GM12891 (cell line): Measurements from ENCODE around the gene PIAS4.

Experiments
- DNase-seq: peaks from one replicate; pipeline ENCODE4 v3.0.0; 2011; ENCODE audit warnings: low spot score; ENCODE audit not compliant: insufficient read length
- FAIRE-seq: peaks from 2 replicates; lab custom pipeline; 2011; peaks lifted over from hg19 to GRCh38; lab: Jason Lieb, UNC
- PAX5 ChIP-seq: IDR thresholded peaks from 2 replicates; pipeline ENCODE4 v1.6.1; 2011; ENCODE audit warnings: low read length, moderate library complexity, mild to moderate bottlenecking; ENCODE audit not compliant: insufficient read depth, severe bottlenecking
- POLR2A ChIP-seq: IDR thresholded peaks from 2 replicates; pipeline ENCODE4 v1.6.1; 2011; ENCODE audit warnings: low read depth, low read length, control low read depth
- POLR2AphosphoS5 ChIP-seq: IDR thresholded peaks from 2 replicates; pipeline ENCODE4 v1.6.1; 2011; ENCODE audit warnings: low read depth, low read length, control low read depth
- POU2F2 ChIP-seq: IDR thresholded peaks from 2 replicates; pipeline ENCODE4 v1.6.1; 2011; ENCODE audit warnings: low read depth, mild to moderate bottlenecking, control low read depth, low read length, moderate library complexity
- SPI1 ChIP-seq: IDR thresholded peaks from 2 replicates; pipeline ENCODE4 v1.6.1; 2011; ENCODE audit warnings: low read depth, low read length, control low read depth
- TAF1 ChIP-seq: IDR thresholded peaks from 2 replicates; pipeline ENCODE4 v1.6.1; 2011; ENCODE audit warnings: low read depth, low read length, control low read depth

PIAS4 gene

GRCh38 chr19:4028334-4029246, 21.1 kb downstream of the PIAS4 start:
- FAIRE-seq: no peak
- TF ChIP-seq TAF1 (no peak), POLR2AphosphoS5 (no peak), POU2F2 (no peak), PAX5 (no peak), SPI1 (no peak), POLR2A (no peak)
- DNase-seq: no peak

- TF ChIP-seq PAX5 (no peak), TAF1 (no peak), POLR2AphosphoS5 (no peak), SPI1 (no peak), POLR2A (no peak), POU2F2 (no peak)
- FAIRE-seq: no peak
- no peak for DNase-seq
Observed at GRCh38 chr19:4029247-4029614, 21.7 kb downstream of the PIAS4 start.

- no peak for DNase-seq
- TF ChIP-seq POLR2A (no peak), POLR2AphosphoS5 (no peak), PAX5 (no peak), POU2F2 (no peak), TAF1 (no peak), SPI1 (no peak)
- no peak for FAIRE-seq
Observed at GRCh38 chr19:4030552-4030951, 23.0 kb downstream of the PIAS4 start.

- FAIRE-seq (no peak), DNase-seq (no peak)
- TF ChIP-seq POU2F2 (no peak), SPI1 (no peak), POLR2AphosphoS5 (no peak), PAX5 (no peak), TAF1 (no peak), POLR2A (no peak)
Observed at GRCh38 chr19:4030981-4031380, 23.4 kb downstream of the PIAS4 start.

GRCh38 chr19:4031420-4031819, 23.9 kb downstream of the PIAS4 start:
- DNase-seq (no peak), FAIRE-seq (no peak)
- no peak for TF ChIP-seq POLR2A
- TF ChIP-seq PAX5: no peak
- no peak for TF ChIP-seq SPI1
- no peak for TF ChIP-seq TAF1

GRCh38 chr19:4032436-4032835, 24.9 kb downstream of the PIAS4 start:
- TF ChIP-seq POLR2A (no peak), POU2F2 (no peak), TAF1 (no peak), POLR2AphosphoS5 (no peak), PAX5 (no peak), SPI1 (no peak)
- no peak for FAIRE-seq
- DNase-seq: no peak

- no peak for FAIRE-seq
Observed at GRCh38 chr19:4033028-4033956, 25.8 kb downstream of the PIAS4 start.

GRCh38 chr19:4034048-4035017, 26.8 kb downstream of the PIAS4 start:
- no peak for FAIRE-seq
- no peak for DNase-seq
- TF ChIP-seq POLR2A (no peak), POLR2AphosphoS5 (no peak), TAF1 (no peak), POU2F2 (no peak), SPI1 (no peak), PAX5 (no peak)

More at GRCh38 chr19:4033028-4033956, 25.8 kb downstream of the PIAS4 start:
- TF ChIP-seq POU2F2: no peak
- TF ChIP-seq POLR2A: no peak
- TF ChIP-seq POLR2AphosphoS5: no peak
- no peak for TF ChIP-seq TAF1
- no peak for TF ChIP-seq PAX5
- no peak for TF ChIP-seq SPI1
- DNase-seq: no peak
